HL-60 (cell line): ENCODE measurements around the gene LGALS4.
"Not testable (repeated sequence)": the region's sequence is repeated elsewhere in the genome, so short reads cannot be mapped to it uniquely, and the experiment has no call there.

Experiments
- DNase-seq, 2 experiments: peaks; one replicate each; pipeline ENCODE4 v3.0.0-alpha.2; 2010 to 2020; ENCODE audit warnings: low read depth in 1 of 2, low spot score in 1 of 2
- H3K27ac ChIP-seq: fragments of 250-450 bp; sonication (Bioruptor Pico); replicated peaks from 2 replicates; pipeline ENCODE4 v1.5.1; 2020; ENCODE audit warnings: mild to moderate bottlenecking, moderate library complexity
- H3K27me3 ChIP-seq: fragments of 250-450 bp; sonication (Bioruptor Pico); 2 replicates; pipeline ENCODE4 v1.5.1; 2021; ENCODE audit warnings: mild to moderate bottlenecking, moderate library complexity; ENCODE audit not compliant: insufficient read depth, poor library complexity, severe bottlenecking
- H3K4me3 ChIP-seq: replicated peaks from 2 replicates; pipeline ENCODE4 v1.5.1; 2011; ENCODE audit warnings: mild to moderate bottlenecking, control low read depth, low read length; ENCODE audit not compliant: insufficient read depth
- CTCF ChIP-seq: IDR thresholded peaks from one replicate; pipeline ENCODE4 v1.5.1; 2011; ENCODE audit warnings: low read length, control low read depth, inconsistent platforms; ENCODE audit not compliant: insufficient read depth
- GABPA ChIP-seq: IDR thresholded peaks from 2 replicates; pipeline ENCODE4 v1.6.1; 2012; ENCODE audit warnings: low read depth
- POLR2AphosphoS5 ChIP-seq: IDR thresholded peaks from 2 replicates; pipeline ENCODE4 v1.6.1; 2012; ENCODE audit warnings: low read depth
- REST ChIP-seq: IDR thresholded peaks from 2 replicates; pipeline ENCODE4 v1.6.1; 2012; ENCODE audit warnings: low read depth; ENCODE audit not compliant: insufficient replicate concordance
- SPI1 ChIP-seq: IDR thresholded peaks from 2 replicates; pipeline ENCODE4 v1.6.1; 2012; ENCODE audit warnings: low read depth, mild to moderate bottlenecking, borderline replicate concordance

The LGALS4 gene

GRCh38 chr19:38792250-38793111 is 20.3 kb downstream of the LGALS4 start:
- no peak for DNase-seq
- Histone ChIP-seq H3K27me3 (peaks cover 12% of the 10 kb centered on the region), H3K27ac (no peak overlapping the region), H3K4me3 (no peak overlapping the region)
- TF ChIP-seq REST (no peak), CTCF (no peak), POLR2AphosphoS5 (no peak), GABPA (no peak), SPI1 (no peak)

- not testable (repeated sequence) for H3K4me3 ChIP-seq, H3K27ac ChIP-seq, DNase-seq
- H3K27me3 ChIP-seq = peaks cover 12% of the 10 kb centered on the region
Measured at GRCh38 chr19:38791451-38792064, 21.2 kb downstream of the LGALS4 start.

- DNase-seq, H3K4me3 ChIP-seq, H3K27ac ChIP-seq: not testable (repeated sequence)
- peaks cover 12% of the 10 kb centered on the region for H3K27me3 ChIP-seq
Measured at GRCh38 chr19:38790507-38791403, 22.0 kb downstream of the LGALS4 start.

- no peak for DNase-seq
- Histone ChIP-seq H3K27me3 (peaks cover 12% of the 10 kb centered on the region), H3K4me3 (no peak within 1 kb of the TSS), H3K27ac (no peak within 1 kb of the TSS)
- TF ChIP-seq REST (no peak), GABPA (no peak), POLR2AphosphoS5 (no peak), SPI1 (no peak), CTCF (no peak)
Measured at GRCh38 chr19:38788478-38789243, 24.1 kb downstream of the LGALS4 start, which contains the start of gene LGALS7B. Gene LGALS7B, plus strand, starts transcription at chr19:38789200. Its CDS starts 27 bp downstream, at chr19:38789227.
